ENCODE measurements around the gene OLA1.

Gene OLA1

DNA sequence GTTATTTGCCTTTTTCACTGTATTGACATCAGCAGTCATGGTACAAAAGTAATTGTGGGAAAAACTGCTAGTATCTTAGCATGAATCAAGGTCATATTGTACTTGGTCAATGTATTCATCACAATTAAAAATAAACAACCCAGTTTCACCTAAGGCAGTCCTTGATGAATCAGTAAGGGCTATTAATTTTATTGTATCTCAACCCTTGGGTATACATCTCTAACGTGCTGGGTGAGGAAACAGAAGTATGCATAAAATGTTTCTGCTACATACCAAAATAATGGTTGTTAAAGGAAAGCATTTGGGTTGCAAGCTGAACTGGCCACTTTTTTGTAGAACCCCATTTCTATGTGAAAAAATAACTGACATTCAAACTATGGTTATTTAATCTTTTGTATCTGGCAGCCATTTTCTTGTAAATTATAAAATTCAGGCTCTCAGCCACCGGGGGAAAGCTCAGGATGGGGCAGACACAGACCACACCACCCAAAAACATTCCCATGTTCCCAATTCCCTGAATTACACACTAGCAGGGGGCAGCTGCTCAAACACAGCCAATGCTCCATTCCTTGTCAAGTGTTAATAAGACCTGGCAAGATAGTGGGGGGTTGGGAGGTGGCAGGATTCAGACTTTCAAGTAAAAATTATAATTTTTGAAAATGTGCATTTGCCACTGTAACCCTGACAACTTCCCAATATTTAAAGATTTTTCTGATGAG is 49.3 kb downstream of the OLA1 start:
- TF ChIP-seq, protein P1, sequence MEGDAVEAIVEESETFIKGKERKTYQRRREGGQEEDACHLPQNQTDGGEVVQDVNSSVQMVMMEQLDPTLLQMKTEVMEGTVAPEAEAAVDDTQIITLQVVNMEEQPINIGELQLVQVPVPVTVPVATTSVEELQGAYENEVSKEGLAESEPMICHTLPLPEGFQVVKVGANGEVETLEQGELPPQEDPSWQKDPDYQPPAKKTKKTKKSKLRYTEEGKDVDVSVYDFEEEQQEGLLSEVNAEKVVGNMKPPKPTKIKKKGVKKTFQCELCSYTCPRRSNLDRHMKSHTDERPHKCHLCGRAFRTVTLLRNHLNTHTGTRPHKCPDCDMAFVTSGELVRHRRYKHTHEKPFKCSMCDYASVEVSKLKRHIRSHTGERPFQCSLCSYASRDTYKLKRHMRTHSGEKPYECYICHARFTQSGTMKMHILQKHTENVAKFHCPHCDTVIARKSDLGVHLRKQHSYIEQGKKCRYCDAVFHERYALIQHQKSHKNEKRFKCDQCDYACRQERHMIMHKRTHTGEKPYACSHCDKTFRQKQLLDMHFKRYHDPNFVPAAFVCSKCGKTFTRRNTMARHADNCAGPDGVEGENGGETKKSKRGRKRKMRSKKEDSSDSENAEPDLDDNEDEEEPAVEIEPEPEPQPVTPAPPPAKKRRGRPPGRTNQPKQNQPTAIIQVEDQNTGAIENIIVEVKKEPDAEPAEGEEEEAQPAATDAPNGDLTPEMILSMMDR (IDR thresholded peaks at IDR 0.05) = no peak
- H3K36me3 ChIP-seq (ENCODE audit: control insufficient read depth, insufficient read depth, low read length) = no peaks in the 10 kb centered on the region
- no peak overlapping the region for H3K9ac ChIP-seq
- H3K27me3 ChIP-seq (ENCODE audit: control insufficient read depth, insufficient read depth, low read length) = no peaks in the 10 kb centered on the region
- H3K27ac ChIP-seq = no peak overlapping the region
- H3K79me2 ChIP-seq = peaks cover 12% of the 10 kb centered on the region
- no peaks in the 10 kb centered on the region for H3K4me1 ChIP-seq
- H3K4me3 ChIP-seq (ENCODE audit: low read depth, low read length) = no peak overlapping the region
- no peaks in the 10 kb centered on the region for H3K9me3 ChIP-seq (ENCODE audit: control insufficient read depth, low read length)
- no peak overlapping the region for H3K4me2 ChIP-seq (ENCODE audit: low read length)
- H2AFZ ChIP-seq = no peak overlapping the region

DNA sequence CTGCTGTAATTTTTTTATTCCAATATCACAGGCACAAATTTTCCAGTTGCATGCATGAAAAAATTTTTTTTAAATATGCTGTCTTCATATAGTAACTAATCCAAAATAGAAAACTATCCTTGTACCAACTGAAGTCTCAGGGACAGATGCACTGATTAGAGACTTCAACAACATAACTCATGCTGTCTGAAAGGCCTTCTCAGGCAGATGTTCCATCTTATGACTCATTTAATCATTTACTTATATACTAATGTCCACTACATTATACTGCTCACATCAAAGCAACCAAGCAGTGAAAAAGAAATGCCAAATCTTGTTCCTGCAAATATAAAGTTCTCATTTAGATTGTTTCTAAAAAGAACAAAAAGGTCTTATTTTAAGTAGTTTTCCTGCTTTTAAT is 53.1 kb downstream of the OLA1 start:
- Histone ChIP-seq H3K9me3 (ENCODE audit: control insufficient read depth, low read length) (no peaks in the 10 kb centered on the region), H3K4me2 (ENCODE audit: low read length) (no peak overlapping the region), H3K9ac (no peak overlapping the region), H3K27ac (no peak overlapping the region), H3K4me3 (ENCODE audit: low read depth, low read length) (no peak overlapping the region), H3K36me3 (ENCODE audit: control insufficient read depth, insufficient read depth, low read length) (no peaks in the 10 kb centered on the region), H3K79me2 (no peaks in the 10 kb centered on the region), H2AFZ (no peak overlapping the region), H3K4me1 (no peaks in the 10 kb centered on the region), H3K27me3 (ENCODE audit: control insufficient read depth, insufficient read depth, low read length) (no peaks in the 10 kb centered on the region)
- TF ChIP-seq, protein P1 (IDR thresholded peaks at IDR 0.05) = no peak

DNA sequence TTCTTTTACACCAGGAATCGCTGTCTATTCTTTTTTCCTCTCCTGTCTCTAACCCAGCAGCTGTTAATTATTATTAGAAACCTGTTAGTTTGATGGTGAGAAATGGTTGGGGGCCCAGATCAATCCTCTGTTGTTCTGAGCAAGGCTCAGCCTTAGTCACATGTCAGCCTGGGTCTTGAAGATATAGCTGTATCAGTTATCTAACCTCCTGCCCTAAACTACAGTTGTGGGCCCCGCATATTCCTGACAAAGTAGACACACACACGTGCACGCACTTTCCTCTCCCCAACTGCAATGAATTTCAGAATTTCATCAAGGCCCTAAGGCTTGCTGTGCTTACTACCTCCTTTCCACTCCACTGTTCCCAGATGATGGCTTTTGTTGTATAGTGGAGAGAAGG is 54.6 kb downstream of the OLA1 start:
- Histone ChIP-seq H3K4me1 (no peaks in the 10 kb centered on the region), H3K27ac (no peak overlapping the region), H3K9ac (no peak overlapping the region), H2AFZ (no peak overlapping the region), H3K36me3 (ENCODE audit: control insufficient read depth, insufficient read depth, low read length) (no peaks in the 10 kb centered on the region), H3K4me2 (ENCODE audit: low read length) (no peak overlapping the region), H3K9me3 (ENCODE audit: control insufficient read depth, low read length) (no peaks in the 10 kb centered on the region), H3K79me2 (no peaks in the 10 kb centered on the region), H3K4me3 (ENCODE audit: low read depth, low read length) (no peak overlapping the region), H3K27me3 (ENCODE audit: control insufficient read depth, insufficient read depth, low read length) (no peaks in the 10 kb centered on the region)
- TF ChIP-seq, protein P1 (IDR thresholded peaks at IDR 0.05) = no peak

DNA sequence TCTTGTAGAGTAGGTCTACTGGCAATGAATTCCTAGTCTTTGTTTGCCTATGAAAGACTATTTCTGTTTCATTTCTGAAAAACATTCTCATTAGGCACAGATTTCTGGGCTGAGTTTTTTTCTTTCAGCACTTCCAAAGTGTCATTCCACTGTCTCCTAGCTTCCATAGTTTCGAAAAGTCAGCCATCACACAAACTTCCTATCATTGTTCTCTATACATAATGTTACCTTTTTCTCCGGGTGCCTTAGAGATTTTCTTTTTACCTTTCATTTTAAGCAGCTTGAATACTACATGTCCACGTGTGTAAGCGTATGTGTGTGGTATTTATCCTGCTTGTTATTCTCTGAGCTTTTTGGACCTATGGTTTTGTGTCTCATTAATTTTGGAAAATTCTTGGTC is 55.7 kb downstream of the OLA1 start:
- Histone ChIP-seq H3K9me3 (ENCODE audit: control insufficient read depth, low read length) (no peaks in the 10 kb centered on the region), H3K27me3 (ENCODE audit: control insufficient read depth, insufficient read depth, low read length) (no peaks in the 10 kb centered on the region), H3K36me3 (ENCODE audit: control insufficient read depth, insufficient read depth, low read length) (no peaks in the 10 kb centered on the region), H3K79me2 (no peaks in the 10 kb centered on the region), H3K4me3 (ENCODE audit: low read depth, low read length) (no peak overlapping the region), H3K27ac (no peak overlapping the region), H3K4me2 (ENCODE audit: low read length) (no peak overlapping the region), H3K4me1 (no peaks in the 10 kb centered on the region), H2AFZ (no peak overlapping the region), H3K9ac (no peak overlapping the region)
- TF ChIP-seq, protein P1 (IDR thresholded peaks at IDR 0.05) = no peak

Measured in parathyroid adenoma (tissue), 2 donors.